Ishikawa (cell line): ENCODE measurements around the gene STK39.

Source experiments
- CEBPB ChIP-seq: IDR thresholded peaks from 2 replicates; pipeline ENCODE4 v1.6.1; 2012
- CREB1 ChIP-seq: IDR thresholded peaks from 2 replicates; pipeline ENCODE4 v1.6.1; 2012; ENCODE audit warnings: low read depth
- EP300 ChIP-seq: IDR thresholded peaks from 2 replicates; pipeline ENCODE4 v1.6.1; 2012; ENCODE audit warnings: borderline replicate concordance
- NFIC ChIP-seq: IDR thresholded peaks from 2 replicates; pipeline ENCODE4 v1.6.1; 2012
- RAD21 ChIP-seq: IDR thresholded peaks from 2 replicates; pipeline ENCODE4 v1.6.1; 2012; ENCODE audit warnings: low read depth
- TEAD4 ChIP-seq: IDR thresholded peaks from 2 replicates; pipeline ENCODE4 v1.6.1; 2012
- ZBTB7A ChIP-seq: IDR thresholded peaks from 2 replicates; pipeline ENCODE4 v1.6.1; 2012; ENCODE audit warnings: low read depth
- TF ChIP-seq, protein P1 (sequence below): IDR thresholded peaks from 2 replicates; pipeline ENCODE4 v1.6.1; 2012
- TF ChIP-seq, protein P2 (sequence below): IDR thresholded peaks from 2 replicates; pipeline ENCODE4 v1.6.1; 2012

DNA sequence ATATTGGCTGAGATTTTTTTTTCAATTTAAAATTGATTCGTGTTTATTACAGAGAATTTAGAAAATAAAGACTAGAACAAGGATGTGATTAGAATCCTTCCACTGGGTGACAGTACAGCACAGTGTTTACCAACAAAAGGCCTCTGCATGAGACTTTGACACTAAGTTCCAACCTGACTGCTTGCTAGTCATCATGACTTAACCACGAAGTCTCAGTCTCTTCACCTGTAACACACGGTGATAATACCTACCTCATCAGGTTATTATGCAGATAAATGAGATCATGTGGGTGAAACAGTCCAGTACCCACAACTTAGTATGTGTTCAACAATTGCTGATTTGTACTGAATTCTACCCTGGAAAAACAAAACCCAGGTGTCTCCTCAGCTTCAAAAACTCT, 151.2 kb downstream of the STK39 start:
- TF ChIP-seq RAD21 (no peak), NFIC (no peak), TEAD4 (no peak), CREB1 (no peak), ZBTB7A (no peak), CEBPB (no peak), EP300 (no peak)
- TF ChIP-seq, protein P1, sequence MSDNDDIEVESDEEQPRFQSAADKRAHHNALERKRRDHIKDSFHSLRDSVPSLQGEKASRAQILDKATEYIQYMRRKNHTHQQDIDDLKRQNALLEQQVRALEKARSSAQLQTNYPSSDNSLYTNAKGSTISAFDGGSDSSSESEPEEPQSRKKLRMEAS: no peak
- TF ChIP-seq, protein P2, sequence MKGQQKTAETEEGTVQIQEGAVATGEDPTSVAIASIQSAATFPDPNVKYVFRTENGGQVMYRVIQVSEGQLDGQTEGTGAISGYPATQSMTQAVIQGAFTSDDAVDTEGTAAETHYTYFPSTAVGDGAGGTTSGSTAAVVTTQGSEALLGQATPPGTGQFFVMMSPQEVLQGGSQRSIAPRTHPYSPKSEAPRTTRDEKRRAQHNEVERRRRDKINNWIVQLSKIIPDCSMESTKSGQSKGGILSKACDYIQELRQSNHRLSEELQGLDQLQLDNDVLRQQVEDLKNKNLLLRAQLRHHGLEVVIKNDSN: no peak
